ENCODE measurements around the gene DPEP1.
A peak's percentile ranks its signal among the peaks of the same experiment; 100 is the strongest.

The DPEP1 gene

DNA sequence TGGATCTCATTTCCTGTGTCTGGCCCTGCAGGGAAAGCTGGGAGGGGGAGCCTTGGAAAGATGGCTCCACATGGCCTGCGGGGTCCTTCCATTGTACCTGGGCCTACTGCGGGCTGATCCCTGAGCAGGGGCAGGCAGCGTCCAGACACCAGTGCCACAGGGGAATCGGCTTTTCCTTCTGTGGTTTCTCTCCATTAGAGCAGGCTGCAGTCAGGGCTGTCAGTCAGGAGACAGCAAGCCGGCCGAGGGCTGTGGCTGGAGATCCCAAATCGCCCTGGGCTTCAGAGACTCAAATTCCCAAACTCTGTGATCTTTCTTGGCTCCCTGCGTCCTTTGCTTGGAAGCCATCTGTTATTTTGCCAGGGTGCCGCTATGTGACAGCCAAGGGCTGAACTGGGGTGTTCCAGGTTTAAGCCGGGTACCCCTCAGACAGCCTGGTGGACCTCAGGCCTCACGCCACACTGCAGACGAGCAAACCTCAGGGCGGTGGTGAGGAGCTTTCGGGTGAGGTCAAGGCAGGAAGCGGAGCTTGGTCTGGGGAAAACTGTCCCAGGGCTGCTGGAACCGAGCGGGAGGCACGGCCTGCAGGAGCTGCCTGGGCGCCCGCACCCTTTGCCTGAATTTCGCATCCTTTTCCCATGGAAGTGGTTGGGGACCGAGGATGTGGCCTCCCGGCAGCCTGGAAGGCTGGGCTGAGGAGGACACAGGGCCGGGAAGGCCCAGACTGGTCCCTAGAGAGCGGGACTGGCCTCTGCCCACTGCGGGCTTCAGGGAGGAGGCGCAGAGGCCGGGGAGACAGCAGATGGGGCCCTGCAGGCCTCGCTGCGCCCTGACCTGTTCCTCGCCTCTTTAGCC, 39.4 kb upstream of the DPEP1 start:
- CTCF ChIA-PET, result interaction anchor here (0.6 to 1.1 kb wide), 2 partner anchors 9 to 41 kb away, joined by 3 to 6 read pairs; no protein-coding TSS in a partner anchor
- TF ChIP-seq, protein P1, sequence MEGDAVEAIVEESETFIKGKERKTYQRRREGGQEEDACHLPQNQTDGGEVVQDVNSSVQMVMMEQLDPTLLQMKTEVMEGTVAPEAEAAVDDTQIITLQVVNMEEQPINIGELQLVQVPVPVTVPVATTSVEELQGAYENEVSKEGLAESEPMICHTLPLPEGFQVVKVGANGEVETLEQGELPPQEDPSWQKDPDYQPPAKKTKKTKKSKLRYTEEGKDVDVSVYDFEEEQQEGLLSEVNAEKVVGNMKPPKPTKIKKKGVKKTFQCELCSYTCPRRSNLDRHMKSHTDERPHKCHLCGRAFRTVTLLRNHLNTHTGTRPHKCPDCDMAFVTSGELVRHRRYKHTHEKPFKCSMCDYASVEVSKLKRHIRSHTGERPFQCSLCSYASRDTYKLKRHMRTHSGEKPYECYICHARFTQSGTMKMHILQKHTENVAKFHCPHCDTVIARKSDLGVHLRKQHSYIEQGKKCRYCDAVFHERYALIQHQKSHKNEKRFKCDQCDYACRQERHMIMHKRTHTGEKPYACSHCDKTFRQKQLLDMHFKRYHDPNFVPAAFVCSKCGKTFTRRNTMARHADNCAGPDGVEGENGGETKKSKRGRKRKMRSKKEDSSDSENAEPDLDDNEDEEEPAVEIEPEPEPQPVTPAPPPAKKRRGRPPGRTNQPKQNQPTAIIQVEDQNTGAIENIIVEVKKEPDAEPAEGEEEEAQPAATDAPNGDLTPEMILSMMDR (IDR thresholded peaks at IDR 0.05; ENCODE audit: control extremely low read depth, extremely low read depth, low read depth, missing control alignments), result no peak
- no peak for DNase-seq (ENCODE audit: extremely low spot score)
- POLR2A ChIA-PET, result no interaction called here

DNA sequence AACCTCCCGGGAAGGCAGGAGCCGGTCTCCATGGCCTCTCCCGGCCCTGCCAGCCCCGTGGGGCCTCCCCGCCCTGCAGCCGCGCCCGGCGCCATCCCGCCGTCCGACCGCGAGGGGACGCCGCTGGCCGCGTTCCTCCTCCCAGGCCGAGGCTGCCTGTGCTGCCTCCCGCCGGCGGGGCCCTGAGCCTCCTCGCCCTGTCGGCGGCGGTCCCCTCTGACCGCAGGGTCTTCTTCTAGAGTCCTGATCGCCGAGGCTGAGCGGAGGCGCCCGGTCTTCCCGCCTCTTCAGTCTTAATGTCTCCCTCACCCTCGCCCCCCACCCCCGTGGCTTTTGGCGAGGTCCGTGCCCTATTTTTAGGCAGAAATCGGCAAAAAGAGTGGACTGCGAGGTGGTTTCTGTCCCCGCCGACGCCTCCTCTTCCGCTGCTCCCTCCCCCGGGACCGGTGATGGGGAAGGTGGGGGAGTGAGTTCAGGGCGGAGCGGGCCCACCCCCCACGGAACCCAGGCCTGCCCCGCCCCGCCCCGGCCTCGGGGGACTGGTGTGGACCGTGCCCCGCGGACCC, 38.7 kb upstream of the DPEP1 start:
- TF ChIP-seq, protein P1 (IDR thresholded peaks at IDR 0.05; ENCODE audit: control extremely low read depth, extremely low read depth, low read depth, missing control alignments), result peak; percentile 94
- ChIA-PET POLR2A (interaction anchor here (0.6 to 1.0 kb wide), 2 partner anchors 8 to 590 kb away, joined by 4 to 6 read pairs; no protein-coding TSS in a partner anchor), CTCF (interaction anchor here (0.6 to 1.7 kb wide), 3 partner anchors 9 to 40 kb away, joined by 3 to 6 read pairs (median 6); no protein-coding TSS in a partner anchor)
- DNase-seq (ENCODE audit: extremely low spot score), result peak; percentile 91

DNA sequence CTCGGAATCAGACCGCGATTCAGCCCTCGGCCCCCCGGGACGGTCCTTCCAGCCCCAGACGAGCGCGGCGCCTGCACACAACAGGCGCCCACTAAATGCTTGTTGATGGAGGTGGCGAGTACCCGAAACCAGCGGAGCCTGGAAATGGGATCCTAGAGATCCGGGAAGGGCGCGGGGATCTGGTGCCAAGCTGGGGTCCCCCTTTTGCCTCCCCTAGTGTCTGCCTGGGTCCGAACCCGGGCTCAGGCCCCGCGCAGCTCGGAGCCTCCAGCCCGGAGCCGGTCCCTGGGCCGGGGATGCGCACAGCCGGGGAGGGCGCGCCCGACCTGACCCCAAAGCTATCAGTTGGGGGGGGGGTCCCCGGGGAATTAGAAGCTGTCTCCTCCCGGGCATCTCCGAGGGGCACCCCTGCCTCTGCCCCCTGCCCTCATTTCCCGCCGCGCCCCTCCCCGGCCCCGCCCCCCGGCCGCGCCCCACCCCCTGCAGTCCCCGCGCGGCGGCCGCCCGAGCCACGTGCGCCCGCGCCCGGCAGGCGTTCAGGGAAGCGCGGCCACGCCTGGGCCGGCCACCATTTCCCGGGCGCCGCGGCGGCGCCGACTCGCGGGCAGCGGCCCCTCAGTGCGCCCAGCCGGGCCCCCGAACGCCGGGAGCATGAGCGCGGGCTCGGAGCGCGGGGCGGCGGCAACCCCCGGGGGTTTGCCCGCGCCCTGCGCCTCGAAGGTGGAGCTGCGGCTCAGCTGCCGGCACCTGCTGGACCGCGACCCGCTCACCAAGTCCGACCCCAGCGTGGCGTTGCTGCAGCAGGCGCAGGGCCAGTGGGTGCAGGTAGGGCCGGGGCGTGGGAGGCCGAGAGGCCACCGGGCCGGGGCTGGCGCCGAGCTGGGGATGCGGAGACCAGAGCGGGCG, 37.9 kb upstream of the DPEP1 start, which contains the start of gene CPNE7:
Gene CPNE7, plus strand, starts transcription at position 512 of the 906 bp plus-strand sequence. Its CDS starts 140 bp downstream, at position 652.
- peak; percentile 71 for DNase-seq (ENCODE audit: extremely low spot score)
- POLR2A ChIA-PET, result interaction anchor here (0.6 to 1.2 kb wide), 3 partner anchors 9 to 590 kb away, joined by 3 to 6 read pairs (median 4); no protein-coding TSS in a partner anchor
- CTCF ChIA-PET, result interaction anchor here (0.7 to 1.7 kb wide), 4 partner anchors 10 to 125 kb away, joined by 3 to 7 read pairs (median 4); no protein-coding TSS in a partner anchor
- TF ChIP-seq, protein P1 (IDR thresholded peaks at IDR 0.05; ENCODE audit: control extremely low read depth, extremely low read depth, low read depth, missing control alignments), result no peak

DNA sequence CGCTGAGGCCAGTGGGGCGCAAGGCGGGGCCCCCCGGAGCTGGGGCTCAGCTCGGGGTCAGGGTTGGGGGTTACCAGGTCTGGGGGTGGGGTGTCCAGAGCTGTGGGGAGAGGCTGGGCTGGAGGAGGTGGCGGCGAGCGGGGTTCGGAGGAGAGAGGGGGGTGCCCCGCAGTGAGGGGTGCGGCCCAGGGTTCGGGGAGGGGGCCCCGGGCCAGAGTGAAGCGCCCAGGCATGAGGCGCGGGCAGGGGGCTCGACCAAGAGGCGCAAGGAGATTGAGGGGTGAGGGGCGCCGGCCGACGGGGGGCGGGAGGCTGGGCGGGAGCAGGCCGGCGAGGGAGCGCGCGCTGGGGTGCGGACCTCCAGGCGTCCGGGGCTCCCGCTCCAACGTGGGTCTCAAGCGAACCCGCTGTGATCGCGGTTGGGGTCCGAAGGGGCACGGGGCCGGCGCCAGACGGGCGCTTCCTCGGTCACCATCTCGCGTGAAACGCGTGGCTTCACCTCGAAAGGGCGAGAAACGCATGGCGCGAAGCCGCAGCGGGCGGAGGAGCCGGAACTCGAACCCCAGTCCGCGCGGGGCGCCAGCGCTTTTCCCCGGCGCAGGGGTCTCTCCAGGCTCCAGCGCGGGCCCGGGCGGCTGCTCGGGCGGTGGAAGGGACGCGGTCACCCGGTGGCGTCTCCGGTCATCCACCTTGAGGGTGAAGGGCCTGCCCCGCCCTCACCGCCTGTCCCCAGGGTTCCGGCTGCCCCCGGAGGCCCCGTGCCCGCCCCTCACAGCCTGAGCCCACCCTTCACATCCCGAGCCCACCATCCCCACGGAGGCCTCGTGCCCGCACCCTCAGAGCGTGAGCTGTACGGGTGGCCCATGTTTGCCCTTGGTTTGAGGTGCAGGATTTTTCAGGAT, 37.0 kb upstream of the DPEP1 start:
- ChIA-PET POLR2A (interaction anchor here (1.2 kb wide), 1 partner anchor 11 kb away, joined by 3 read pairs; no protein-coding TSS in a partner anchor), CTCF (interaction anchor here (0.7 to 1.7 kb wide), 4 partner anchors 11 to 124 kb away, joined by 3 to 7 read pairs (median 4); no protein-coding TSS in a partner anchor)
- no peak for DNase-seq (ENCODE audit: extremely low spot score)
- TF ChIP-seq, protein P1 (IDR thresholded peaks at IDR 0.05; ENCODE audit: control extremely low read depth, extremely low read depth, low read depth, missing control alignments), result no peak

DNA sequence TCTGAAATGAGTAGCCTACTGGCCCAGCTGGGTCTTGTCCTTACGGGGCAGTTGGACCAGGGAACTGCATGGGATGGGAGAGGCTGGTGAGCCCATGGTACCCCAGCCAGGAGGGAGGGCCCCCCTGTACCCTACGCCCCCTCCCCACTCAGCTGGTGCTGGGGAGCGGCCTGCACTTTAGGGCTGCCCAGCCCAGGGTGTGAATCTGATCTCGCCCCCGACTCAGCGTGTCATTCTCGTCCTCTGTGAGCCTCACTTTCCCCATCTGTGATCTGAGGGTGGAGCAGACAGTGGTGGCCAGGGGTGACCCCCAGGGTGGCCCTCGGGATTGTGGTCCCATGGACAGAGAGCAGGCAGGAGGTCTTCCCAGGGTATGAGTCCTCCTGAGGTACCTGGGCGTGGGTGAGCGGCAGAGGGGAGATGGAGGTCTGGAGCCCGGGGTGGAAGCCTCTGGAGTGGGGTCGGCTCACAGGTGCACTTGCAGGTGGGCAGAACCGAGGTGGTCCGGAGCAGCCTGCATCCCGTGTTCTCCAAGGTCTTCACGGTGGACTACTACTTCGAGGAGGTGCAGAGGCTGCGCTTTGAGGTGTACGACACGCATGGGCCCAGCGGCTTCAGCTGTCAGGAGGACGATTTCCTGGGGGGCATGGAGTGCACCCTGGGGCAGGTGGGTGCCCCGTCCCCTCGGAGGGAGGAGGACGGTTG, 36.2 kb upstream of the DPEP1 start:
- DNase-seq (ENCODE audit: extremely low spot score), result no peak
- TF ChIP-seq, protein P1 (IDR thresholded peaks at IDR 0.05; ENCODE audit: control extremely low read depth, extremely low read depth, low read depth, missing control alignments), result no peak
- POLR2A ChIA-PET, result interaction anchor here (0.7 to 1.2 kb wide), 2 partner anchors 12 to 226 kb away, joined by 3 read pairs; no protein-coding TSS in a partner anchor
- CTCF ChIA-PET, result interaction anchor here (0.8 to 1.0 kb wide), 2 partner anchors 37 to 124 kb away, joined by 3 read pairs; no protein-coding TSS in a partner anchor
